ENCODE measurements around the gene NDUFB6.
A peak's percentile ranks its signal among the peaks of the same experiment; 100 is the strongest.

NDUFB6 gene

DNA sequence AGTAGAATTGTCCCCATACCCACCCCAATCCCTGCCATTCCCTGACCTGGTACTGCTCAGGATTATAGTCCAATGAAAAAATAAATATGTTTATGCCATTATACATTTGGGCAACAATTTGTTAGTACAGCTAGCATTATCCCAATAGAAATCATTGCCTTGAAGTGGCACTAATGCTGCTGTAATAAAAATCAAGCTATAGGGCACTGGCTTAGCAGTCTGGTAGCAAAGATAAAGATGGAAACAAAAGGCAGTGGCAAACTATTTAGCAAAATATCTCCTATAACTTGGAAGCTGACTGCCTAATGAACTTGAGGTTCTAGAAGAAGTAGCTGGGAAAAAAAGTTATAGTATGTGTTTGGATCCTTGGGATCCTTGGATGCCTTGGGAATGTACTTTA is 18.4 kb downstream of the NDUFB6 start:
- Histone ChIP-seq H3K4me2 (ENCODE audit: low read depth, low read length, poor library complexity, severe bottlenecking) (peak overlapping the region; percentile 83), H3K9me2 (replicated peaks; ENCODE audit: low read depth, low read length) (no peaks in the 10 kb centered on the region)

DNA sequence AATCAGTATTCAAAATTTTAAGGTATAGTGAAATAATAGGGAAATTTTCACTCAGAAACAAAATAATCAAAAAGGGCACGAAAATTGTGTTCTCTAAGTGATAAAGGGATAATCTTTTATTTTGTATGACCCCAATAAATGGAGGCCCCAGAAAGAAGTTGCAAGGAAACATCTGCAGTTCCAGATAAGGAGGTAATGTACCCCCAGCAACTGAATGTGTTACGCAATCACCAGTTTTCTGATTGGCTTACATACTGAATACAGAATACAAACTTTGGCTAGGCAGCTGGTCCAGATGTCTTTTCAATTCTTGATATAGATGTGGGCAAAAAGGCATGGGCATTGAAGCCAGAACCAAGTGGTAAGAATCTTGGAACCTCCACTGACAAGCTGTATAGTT is 18.9 kb downstream of the NDUFB6 start:
- Histone ChIP-seq H3K36me3 (ENCODE audit: insufficient read depth, low read length) (no peaks in the 10 kb centered on the region), H4K20me1 (ENCODE audit: insufficient read depth, low read length, poor library complexity, severe bottlenecking) (peaks cover 15% of the 10 kb centered on the region), H3K9me2 (replicated peaks; ENCODE audit: low read depth, low read length) (no peaks in the 10 kb centered on the region), H3K79me2 (ENCODE audit: insufficient read depth, low read length) (peaks cover 54% of the 10 kb centered on the region), H2AFZ (ENCODE audit: low read length) (no peak overlapping the region), H3K9ac (ENCODE audit: low read depth, low read length, poor library complexity, severe bottlenecking) (peak overlapping the region; percentile 15), H3K4me2 (ENCODE audit: low read depth, low read length, poor library complexity, severe bottlenecking) (peak overlapping the region; percentile 83), H3K4me3 (ENCODE audit: low read length, poor library complexity, severe bottlenecking) (peak overlapping the region; percentile 1), H3F3A (ENCODE audit: low read depth) (no peaks in the 10 kb centered on the region; the same call in 1 of the 2 replicates), H3K27me3 (ENCODE audit: insufficient read depth, low read length, poor library complexity, severe bottlenecking) (no peaks in the 10 kb centered on the region), H3K4me1 (ENCODE audit: insufficient read depth, low read length, poor library complexity, severe bottlenecking) (peaks cover 32% of the 10 kb centered on the region), H3K9me3 (ENCODE audit: insufficient read depth, low read depth, low read length) (no peaks in the 10 kb centered on the region)
- TF ChIP-seq, protein P1, sequence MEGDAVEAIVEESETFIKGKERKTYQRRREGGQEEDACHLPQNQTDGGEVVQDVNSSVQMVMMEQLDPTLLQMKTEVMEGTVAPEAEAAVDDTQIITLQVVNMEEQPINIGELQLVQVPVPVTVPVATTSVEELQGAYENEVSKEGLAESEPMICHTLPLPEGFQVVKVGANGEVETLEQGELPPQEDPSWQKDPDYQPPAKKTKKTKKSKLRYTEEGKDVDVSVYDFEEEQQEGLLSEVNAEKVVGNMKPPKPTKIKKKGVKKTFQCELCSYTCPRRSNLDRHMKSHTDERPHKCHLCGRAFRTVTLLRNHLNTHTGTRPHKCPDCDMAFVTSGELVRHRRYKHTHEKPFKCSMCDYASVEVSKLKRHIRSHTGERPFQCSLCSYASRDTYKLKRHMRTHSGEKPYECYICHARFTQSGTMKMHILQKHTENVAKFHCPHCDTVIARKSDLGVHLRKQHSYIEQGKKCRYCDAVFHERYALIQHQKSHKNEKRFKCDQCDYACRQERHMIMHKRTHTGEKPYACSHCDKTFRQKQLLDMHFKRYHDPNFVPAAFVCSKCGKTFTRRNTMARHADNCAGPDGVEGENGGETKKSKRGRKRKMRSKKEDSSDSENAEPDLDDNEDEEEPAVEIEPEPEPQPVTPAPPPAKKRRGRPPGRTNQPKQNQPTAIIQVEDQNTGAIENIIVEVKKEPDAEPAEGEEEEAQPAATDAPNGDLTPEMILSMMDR (conservative IDR thresholded peaks at IDR 0.05; ENCODE audit: low read length), result no peak
- no peak for TF ChIP-seq EZH2phosphoT487 (IDR thresholded peaks at IDR 0.05; ENCODE audit: borderline replicate concordance)

More for the DNA sequence above, 18.4 kb downstream of the NDUFB6 start:
- peaks cover 10% of the 10 kb centered on the region for H4K20me1 ChIP-seq (ENCODE audit: insufficient read depth, low read length, poor library complexity, severe bottlenecking)
- no peak overlapping the region for H3K4me3 ChIP-seq (ENCODE audit: low read length, poor library complexity, severe bottlenecking)
- no peaks in the 10 kb centered on the region; the same call in 1 of the 2 replicates for H3F3A ChIP-seq (ENCODE audit: low read depth)
- no peaks in the 10 kb centered on the region for H3K27me3 ChIP-seq (ENCODE audit: insufficient read depth, low read length, poor library complexity, severe bottlenecking)
- no peak overlapping the region for H2AFZ ChIP-seq (ENCODE audit: low read length)
- H3K9ac ChIP-seq (ENCODE audit: low read depth, low read length, poor library complexity, severe bottlenecking), result no peak overlapping the region
- H3K36me3 ChIP-seq (ENCODE audit: insufficient read depth, low read length), result no peaks in the 10 kb centered on the region
- TF ChIP-seq EZH2phosphoT487 (IDR thresholded peaks at IDR 0.05; ENCODE audit: borderline replicate concordance), result no peak
- TF ChIP-seq, protein P1 (conservative IDR thresholded peaks at IDR 0.05; ENCODE audit: low read length), result no peak
- H3K4me1 ChIP-seq (ENCODE audit: insufficient read depth, low read length, poor library complexity, severe bottlenecking), result peaks cover 28% of the 10 kb centered on the region
- H3K9me3 ChIP-seq (ENCODE audit: insufficient read depth, low read depth, low read length), result no peaks in the 10 kb centered on the region
- peaks cover 49% of the 10 kb centered on the region for H3K79me2 ChIP-seq (ENCODE audit: insufficient read depth, low read length)

DNA sequence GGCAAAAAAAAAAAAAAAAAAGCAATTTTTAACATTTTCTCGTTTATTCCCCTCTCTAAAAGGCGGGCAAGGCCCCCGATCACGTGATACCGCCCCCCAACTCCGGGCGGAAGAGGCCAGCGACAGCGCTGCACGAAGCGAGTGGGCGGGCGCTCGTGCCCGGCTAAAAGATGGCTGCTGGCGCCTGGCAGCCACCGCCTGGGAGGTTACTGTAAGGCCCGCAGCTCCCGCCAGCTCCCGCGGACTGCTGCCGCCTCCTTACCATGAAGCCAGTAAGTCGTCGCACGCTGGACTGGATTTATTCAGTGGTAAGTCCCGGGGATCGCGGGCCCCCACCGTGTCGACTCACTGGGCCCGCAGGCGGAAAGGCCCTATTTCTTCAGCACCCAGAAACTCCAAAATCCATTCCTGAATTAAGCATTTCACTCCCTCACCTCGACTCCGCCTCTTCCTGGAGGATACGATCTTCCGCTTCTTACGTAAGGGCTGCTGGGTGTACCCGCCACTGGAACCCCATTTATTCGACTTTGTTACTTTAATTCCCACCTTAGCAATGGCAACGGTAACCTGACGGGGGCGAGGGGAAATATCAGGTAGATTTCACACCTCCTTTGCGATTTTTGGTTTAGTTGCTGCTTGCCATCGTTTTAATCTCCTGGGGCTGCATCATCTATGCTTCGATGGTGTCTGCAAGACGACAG is 20.6 kb downstream of the NDUFB6 start, which contains the start of the genes SMIM27 and TOPORS:
Gene SMIM27, plus strand, starts transcription at position 156 of the 701 bp plus-strand sequence. Its CDS starts 108 bp downstream, at position 264.
Gene TOPORS, minus strand, starts transcription at position 415 of the 701 bp plus-strand sequence. Its CDS starts 150 bp downstream, at position 265.
- no peaks in the 10 kb centered on the region for H3K36me3 ChIP-seq (ENCODE audit: insufficient read depth, low read length)
- H3K4me2 ChIP-seq (ENCODE audit: low read depth, low read length, poor library complexity, severe bottlenecking), result peak within 1 kb of the TSS; percentile 83
- peaks cover 41% of the 10 kb centered on the region for H3K4me1 ChIP-seq (ENCODE audit: insufficient read depth, low read length, poor library complexity, severe bottlenecking)
- H3K79me2 ChIP-seq (ENCODE audit: insufficient read depth, low read length), result peaks cover 72% of the 10 kb centered on the region
- H3K9me3 ChIP-seq (ENCODE audit: insufficient read depth, low read depth, low read length), result no peaks in the 10 kb centered on the region
- no peaks in the 10 kb centered on the region for H3K27me3 ChIP-seq (ENCODE audit: insufficient read depth, low read length, poor library complexity, severe bottlenecking)
- H2AFZ ChIP-seq (ENCODE audit: low read length), result peak within 1 kb of the TSS; percentile 93
- H3K9ac ChIP-seq (ENCODE audit: low read depth, low read length, poor library complexity, severe bottlenecking), result peak within 1 kb of the TSS; percentile 91
- no peaks in the 10 kb centered on the region; the same call in 1 of the 2 replicates for H3F3A ChIP-seq (ENCODE audit: low read depth)
- no peaks in the 10 kb centered on the region for H3K9me2 ChIP-seq (replicated peaks; ENCODE audit: low read depth, low read length)
- H4K20me1 ChIP-seq (ENCODE audit: insufficient read depth, low read length, poor library complexity, severe bottlenecking), result peaks cover 29% of the 10 kb centered on the region
- no peak for TF ChIP-seq EZH2phosphoT487 (IDR thresholded peaks at IDR 0.05; ENCODE audit: borderline replicate concordance)
- TF ChIP-seq, protein P1 (conservative IDR thresholded peaks at IDR 0.05; ENCODE audit: low read length), result 0 out of 2 replicates have a peak, but pooled peaks have one; percentile 14
- H3K4me3 ChIP-seq (ENCODE audit: low read length, poor library complexity, severe bottlenecking), result peak within 1 kb of the TSS; percentile 87
